Liver (tissue), 3 donors: Measurements from ENCODE around the gene PWWP2B.

ENCODE experiments used
- SP1 ChIP-seq: IDR thresholded peaks from 2 replicates; pipeline ENCODE4 v1.6.1; 2018; ENCODE audit warnings: antibody characterized with exemption, mild to moderate bottlenecking
- TF ChIP-seq, protein P1 (sequence below): IDR thresholded peaks from 2 replicates; pipeline ENCODE4 v1.6.1; 2016; ENCODE audit warnings: antibody characterized with exemption, mild to moderate bottlenecking
- TF ChIP-seq, protein P2 (sequence below): fragments of 150-350 bp; IDR thresholded peaks from 2 replicates; pipeline ENCODE4 v1.5.1; 2017; ENCODE audit warnings: improper control_type of control experiment, low read depth, low read length; ENCODE audit not compliant: missing input control
- TF ChIP-seq, protein P3 (sequence below): IDR thresholded peaks from 2 replicates; pipeline ENCODE4 v1.6.1; 2016; ENCODE audit warnings: antibody characterized with exemption
- TF ChIP-seq, protein P4 (sequence below): IDR thresholded peaks from 2 replicates; pipeline ENCODE4 v1.6.1; 2016; ENCODE audit warnings: antibody characterized with exemption
- donor health status: healthy.
- donor health status: healthy.

DNA sequence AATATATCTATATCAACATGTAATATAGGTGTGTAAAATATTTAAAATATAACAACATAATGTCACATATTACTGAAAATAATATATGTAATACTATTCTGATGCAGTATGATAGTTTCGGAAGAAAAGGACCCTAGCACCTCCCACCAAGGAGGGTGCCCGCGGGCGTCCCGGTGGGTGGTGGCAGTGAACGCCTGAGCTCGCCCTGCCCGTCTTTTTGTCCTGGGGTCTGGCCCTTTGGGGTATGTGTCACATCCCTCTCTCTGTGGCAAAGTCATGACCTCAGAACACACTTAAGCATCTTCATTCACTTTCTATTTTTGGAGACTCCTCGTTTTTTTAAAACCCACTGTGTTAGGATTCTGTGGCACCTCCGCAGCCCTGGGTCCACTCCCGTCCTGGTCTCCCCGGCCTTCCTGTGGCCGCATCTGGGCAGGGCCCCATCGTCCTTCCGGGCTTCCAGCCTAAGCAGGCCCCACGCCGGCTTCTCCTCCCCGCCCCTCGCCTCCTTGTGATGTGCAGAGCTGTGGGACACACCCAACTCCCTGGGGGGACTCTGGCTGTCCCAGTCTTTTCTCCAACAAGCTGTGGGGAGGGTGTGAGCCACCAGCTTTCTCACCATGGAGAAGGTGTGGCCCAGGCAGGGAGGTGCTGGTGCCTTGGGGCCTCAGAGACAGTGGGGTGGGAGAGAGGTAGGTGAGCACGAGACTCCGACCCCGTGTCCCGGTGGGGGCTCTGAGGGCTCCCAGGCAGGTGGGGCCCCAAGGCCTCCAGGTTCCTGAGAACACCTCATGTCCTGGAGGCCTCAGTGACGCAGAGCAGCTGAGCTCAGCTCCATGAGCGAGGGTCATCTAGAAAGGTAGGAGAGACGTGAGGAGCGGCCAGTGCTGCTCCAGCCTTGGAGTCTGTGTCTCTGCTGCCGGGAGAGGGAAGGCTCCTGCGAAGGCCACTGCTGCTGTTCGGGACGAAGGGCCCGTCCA, 16.5 kb downstream of the PWWP2B start:
- TF ChIP-seq, protein P1, sequence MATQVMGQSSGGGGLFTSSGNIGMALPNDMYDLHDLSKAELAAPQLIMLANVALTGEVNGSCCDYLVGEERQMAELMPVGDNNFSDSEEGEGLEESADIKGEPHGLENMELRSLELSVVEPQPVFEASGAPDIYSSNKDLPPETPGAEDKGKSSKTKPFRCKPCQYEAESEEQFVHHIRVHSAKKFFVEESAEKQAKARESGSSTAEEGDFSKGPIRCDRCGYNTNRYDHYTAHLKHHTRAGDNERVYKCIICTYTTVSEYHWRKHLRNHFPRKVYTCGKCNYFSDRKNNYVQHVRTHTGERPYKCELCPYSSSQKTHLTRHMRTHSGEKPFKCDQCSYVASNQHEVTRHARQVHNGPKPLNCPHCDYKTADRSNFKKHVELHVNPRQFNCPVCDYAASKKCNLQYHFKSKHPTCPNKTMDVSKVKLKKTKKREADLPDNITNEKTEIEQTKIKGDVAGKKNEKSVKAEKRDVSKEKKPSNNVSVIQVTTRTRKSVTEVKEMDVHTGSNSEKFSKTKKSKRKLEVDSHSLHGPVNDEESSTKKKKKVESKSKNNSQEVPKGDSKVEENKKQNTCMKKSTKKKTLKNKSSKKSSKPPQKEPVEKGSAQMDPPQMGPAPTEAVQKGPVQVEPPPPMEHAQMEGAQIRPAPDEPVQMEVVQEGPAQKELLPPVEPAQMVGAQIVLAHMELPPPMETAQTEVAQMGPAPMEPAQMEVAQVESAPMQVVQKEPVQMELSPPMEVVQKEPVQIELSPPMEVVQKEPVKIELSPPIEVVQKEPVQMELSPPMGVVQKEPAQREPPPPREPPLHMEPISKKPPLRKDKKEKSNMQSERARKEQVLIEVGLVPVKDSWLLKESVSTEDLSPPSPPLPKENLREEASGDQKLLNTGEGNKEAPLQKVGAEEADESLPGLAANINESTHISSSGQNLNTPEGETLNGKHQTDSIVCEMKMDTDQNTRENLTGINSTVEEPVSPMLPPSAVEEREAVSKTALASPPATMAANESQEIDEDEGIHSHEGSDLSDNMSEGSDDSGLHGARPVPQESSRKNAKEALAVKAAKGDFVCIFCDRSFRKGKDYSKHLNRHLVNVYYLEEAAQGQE: no peak
- TF ChIP-seq, protein P2, sequence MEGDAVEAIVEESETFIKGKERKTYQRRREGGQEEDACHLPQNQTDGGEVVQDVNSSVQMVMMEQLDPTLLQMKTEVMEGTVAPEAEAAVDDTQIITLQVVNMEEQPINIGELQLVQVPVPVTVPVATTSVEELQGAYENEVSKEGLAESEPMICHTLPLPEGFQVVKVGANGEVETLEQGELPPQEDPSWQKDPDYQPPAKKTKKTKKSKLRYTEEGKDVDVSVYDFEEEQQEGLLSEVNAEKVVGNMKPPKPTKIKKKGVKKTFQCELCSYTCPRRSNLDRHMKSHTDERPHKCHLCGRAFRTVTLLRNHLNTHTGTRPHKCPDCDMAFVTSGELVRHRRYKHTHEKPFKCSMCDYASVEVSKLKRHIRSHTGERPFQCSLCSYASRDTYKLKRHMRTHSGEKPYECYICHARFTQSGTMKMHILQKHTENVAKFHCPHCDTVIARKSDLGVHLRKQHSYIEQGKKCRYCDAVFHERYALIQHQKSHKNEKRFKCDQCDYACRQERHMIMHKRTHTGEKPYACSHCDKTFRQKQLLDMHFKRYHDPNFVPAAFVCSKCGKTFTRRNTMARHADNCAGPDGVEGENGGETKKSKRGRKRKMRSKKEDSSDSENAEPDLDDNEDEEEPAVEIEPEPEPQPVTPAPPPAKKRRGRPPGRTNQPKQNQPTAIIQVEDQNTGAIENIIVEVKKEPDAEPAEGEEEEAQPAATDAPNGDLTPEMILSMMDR: no peak
- TF ChIP-seq, protein P3, sequence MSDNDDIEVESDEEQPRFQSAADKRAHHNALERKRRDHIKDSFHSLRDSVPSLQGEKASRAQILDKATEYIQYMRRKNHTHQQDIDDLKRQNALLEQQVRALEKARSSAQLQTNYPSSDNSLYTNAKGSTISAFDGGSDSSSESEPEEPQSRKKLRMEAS: no peak
- no peak for TF ChIP-seq SP1
- TF ChIP-seq, protein P4, sequence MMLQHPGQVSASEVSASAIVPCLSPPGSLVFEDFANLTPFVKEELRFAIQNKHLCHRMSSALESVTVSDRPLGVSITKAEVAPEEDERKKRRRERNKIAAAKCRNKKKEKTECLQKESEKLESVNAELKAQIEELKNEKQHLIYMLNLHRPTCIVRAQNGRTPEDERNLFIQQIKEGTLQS: no peak
